Measurements from ENCODE around the gene RSRC1. TPM values are rescaled to one million over a fixed set of nuclear protein-coding genes. Genes with fewer than 3 reads are reported as not detected.

The RSRC1 gene
- total RNA-seq, 1 experiment from 2014 or later: 60.3 TPM

DNA sequence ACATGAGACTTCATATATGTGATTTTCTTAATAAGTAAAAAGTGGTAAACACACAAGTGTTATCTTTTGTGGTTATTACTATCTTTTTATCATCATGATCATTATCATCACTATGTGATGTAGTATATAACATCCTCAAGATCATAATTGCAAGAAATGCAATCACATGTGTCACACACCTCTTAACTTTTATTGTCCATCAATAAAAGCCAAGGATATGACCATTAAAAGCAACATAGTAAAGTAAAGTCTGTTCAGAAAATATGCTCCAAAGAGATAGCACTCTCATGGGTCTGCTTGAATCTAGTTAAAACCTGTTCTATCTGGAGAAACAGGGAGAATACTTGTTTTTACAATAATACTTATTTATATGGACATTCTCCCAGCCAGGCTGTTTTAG lies 308.1 kb downstream of the RSRC1 start:
- H3K4me2 ChIP-seq: no peak overlapping the region
- TF ChIP-seq EZH2 (IDR thresholded peaks at IDR 0.05; ENCODE audit: low read depth): no peak
- TF ChIP-seq, protein P1, sequence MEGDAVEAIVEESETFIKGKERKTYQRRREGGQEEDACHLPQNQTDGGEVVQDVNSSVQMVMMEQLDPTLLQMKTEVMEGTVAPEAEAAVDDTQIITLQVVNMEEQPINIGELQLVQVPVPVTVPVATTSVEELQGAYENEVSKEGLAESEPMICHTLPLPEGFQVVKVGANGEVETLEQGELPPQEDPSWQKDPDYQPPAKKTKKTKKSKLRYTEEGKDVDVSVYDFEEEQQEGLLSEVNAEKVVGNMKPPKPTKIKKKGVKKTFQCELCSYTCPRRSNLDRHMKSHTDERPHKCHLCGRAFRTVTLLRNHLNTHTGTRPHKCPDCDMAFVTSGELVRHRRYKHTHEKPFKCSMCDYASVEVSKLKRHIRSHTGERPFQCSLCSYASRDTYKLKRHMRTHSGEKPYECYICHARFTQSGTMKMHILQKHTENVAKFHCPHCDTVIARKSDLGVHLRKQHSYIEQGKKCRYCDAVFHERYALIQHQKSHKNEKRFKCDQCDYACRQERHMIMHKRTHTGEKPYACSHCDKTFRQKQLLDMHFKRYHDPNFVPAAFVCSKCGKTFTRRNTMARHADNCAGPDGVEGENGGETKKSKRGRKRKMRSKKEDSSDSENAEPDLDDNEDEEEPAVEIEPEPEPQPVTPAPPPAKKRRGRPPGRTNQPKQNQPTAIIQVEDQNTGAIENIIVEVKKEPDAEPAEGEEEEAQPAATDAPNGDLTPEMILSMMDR (conservative IDR thresholded peaks at IDR 0.05): no peak
- no peaks in the 10 kb centered on the region for H3K79me2 ChIP-seq (ENCODE audit: low read depth)
- H3K9me3 ChIP-seq (ENCODE audit: insufficient read depth, low read depth): no peaks in the 10 kb centered on the region
- no peaks in the 10 kb centered on the region for H3F3A ChIP-seq (ENCODE audit: insufficient read depth, low read depth)
- H2AFZ ChIP-seq: no peak overlapping the region
- POLR2A ChIA-PET (ENCODE audit: unreplicated experiment): no interaction called here
- H3K27ac ChIP-seq: no peak overlapping the region
- H3K36me3 ChIP-seq (ENCODE audit: low read depth): no peaks in the 10 kb centered on the region
- H3K9me2 ChIP-seq (ENCODE audit: insufficient read depth): no peaks in the 10 kb centered on the region
- no TSS peak for BruUV-seq (replicated peaks)
- CTCF ChIA-PET: no interaction called here
- no peak overlapping the region for H3K4me3 ChIP-seq
- no peaks in the 10 kb centered on the region for H3K4me1 ChIP-seq (replicated peaks; ENCODE audit: insufficient read depth)
- no peaks in the 10 kb centered on the region for H3K27me3 ChIP-seq (ENCODE audit: insufficient read depth, low read depth)
- DNase-seq: no peak
- H4K20me1 ChIP-seq (ENCODE audit: insufficient read depth): no peaks in the 10 kb centered on the region
- intact Hi-C loops (cut with micrococcal nuclease; ENCODE audit: unreplicated experiment): no loop called here

DNA sequence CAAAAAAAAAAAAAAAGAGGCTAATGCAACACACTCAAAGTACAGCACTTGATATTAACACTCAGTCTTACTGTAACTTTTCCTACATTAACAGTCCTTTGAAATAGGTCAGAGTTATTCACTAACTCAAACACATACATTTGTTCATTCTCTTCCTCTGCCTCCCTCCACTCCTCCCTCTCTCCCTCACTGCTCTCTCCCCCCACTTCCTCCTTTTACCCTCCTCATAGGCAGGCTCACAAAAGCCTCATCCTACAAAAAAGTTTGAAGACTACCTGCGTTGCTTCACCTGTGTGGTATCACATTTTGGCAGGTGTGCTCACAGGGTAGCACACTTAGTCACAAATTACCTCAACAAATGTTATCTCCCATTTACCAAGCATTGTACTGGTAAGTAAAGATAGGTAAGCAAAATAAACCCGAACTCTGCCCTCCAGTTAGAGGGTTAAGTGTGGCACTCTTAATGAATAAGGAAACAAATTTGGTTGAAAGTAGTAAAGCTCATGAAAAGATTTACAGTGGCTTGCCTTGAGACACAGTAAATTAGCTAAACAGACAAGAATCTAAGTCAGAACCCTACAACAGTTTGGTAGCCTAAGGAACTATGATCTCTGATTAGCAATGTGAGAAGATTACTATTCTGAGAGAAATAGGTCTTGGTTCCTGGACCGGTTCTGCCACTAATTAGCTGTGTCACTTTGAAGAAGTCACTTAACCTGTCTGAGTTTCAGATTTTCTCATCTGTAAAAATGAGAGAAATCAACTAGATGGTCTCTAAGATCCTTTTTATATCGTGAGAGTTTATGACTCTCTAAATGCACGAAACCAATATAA lies 310.1 kb downstream of the RSRC1 start:
- Histone ChIP-seq H3K4me3 (no peak overlapping the region), H3K9me2 (ENCODE audit: insufficient read depth) (no peaks in the 10 kb centered on the region), H3K4me1 (replicated peaks; ENCODE audit: insufficient read depth) (no peaks in the 10 kb centered on the region), H3K36me3 (ENCODE audit: low read depth) (no peaks in the 10 kb centered on the region), H3K4me2 (no peak overlapping the region), H3F3A (ENCODE audit: insufficient read depth, low read depth) (no peaks in the 10 kb centered on the region), H3K27me3 (ENCODE audit: insufficient read depth, low read depth) (no peaks in the 10 kb centered on the region), H2AFZ (no peak overlapping the region), H3K27ac (no peak overlapping the region), H4K20me1 (ENCODE audit: insufficient read depth) (no peaks in the 10 kb centered on the region), H3K79me2 (ENCODE audit: low read depth) (no peaks in the 10 kb centered on the region), H3K9me3 (ENCODE audit: insufficient read depth, low read depth) (no peaks in the 10 kb centered on the region)
- TF ChIP-seq, protein P1 (conservative IDR thresholded peaks at IDR 0.05): no peak
- no peak for TF ChIP-seq EZH2 (IDR thresholded peaks at IDR 0.05; ENCODE audit: low read depth)
- CTCF ChIA-PET: no interaction called here
- BruUV-seq (replicated peaks): no TSS peak
- intact Hi-C loops (cut with micrococcal nuclease; ENCODE audit: unreplicated experiment): no loop called here
- POLR2A ChIA-PET (ENCODE audit: unreplicated experiment): no interaction called here
- no peak for DNase-seq

DNA sequence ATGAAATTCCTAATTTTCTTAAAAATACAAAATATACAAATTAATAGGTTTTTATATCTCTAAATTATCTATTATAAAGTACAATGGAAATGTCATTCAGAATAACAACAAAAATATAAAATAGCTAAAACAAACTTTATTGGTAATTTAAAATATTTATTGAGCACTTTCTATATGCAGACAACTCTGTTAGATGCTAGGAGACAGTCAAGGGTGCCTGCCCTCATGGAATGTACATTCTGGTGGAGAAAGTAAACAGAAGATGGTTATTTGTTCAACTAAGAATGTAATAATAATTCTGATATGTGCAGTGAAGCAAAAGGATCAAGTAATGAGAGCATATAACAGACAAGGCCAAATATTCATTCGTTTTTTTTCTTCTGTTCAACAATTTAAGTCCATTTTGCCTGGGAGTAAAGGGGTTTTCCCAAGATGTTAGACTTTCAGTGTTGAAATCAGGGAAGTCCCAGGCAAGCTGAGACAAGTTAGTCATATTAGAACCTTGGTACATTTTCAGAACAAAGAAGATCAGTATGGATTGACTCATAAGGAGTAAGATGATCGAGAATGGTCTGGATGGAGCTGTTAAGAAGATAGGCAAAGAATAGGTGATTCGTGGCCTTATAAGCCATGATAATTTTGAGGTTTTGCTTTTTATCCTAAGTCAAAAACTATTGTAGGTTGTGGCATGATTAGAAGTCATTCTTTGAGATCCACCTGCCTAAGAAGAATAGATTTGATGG lies 310.9 kb downstream of the RSRC1 start:
- BruUV-seq (replicated peaks): no TSS peak
- no peak overlapping the region for H3K27ac ChIP-seq
- DNase-seq: no peak
- no peaks in the 10 kb centered on the region for H3K4me1 ChIP-seq (replicated peaks; ENCODE audit: insufficient read depth)
- no peaks in the 10 kb centered on the region for H3K9me2 ChIP-seq (ENCODE audit: insufficient read depth)
- no peaks in the 10 kb centered on the region for H3K9me3 ChIP-seq (ENCODE audit: insufficient read depth, low read depth)
- no peaks in the 10 kb centered on the region for H3F3A ChIP-seq (ENCODE audit: insufficient read depth, low read depth)
- no peaks in the 10 kb centered on the region for H4K20me1 ChIP-seq (ENCODE audit: insufficient read depth)
- intact Hi-C loops (cut with micrococcal nuclease; ENCODE audit: unreplicated experiment): no loop called here
- H3K4me3 ChIP-seq: no peak overlapping the region
- ChIA-PET CTCF (interaction anchor here (0.6 kb wide), 1 partner anchor 636 kb away, joined by 3 read pairs; no protein-coding TSS in a partner anchor), POLR2A (ENCODE audit: unreplicated experiment) (no interaction called here)
- H3K27me3 ChIP-seq (ENCODE audit: insufficient read depth, low read depth): no peaks in the 10 kb centered on the region
- no peaks in the 10 kb centered on the region for H3K79me2 ChIP-seq (ENCODE audit: low read depth)
- H2AFZ ChIP-seq: no peak overlapping the region
- TF ChIP-seq, protein P1 (conservative IDR thresholded peaks at IDR 0.05): no peak
- TF ChIP-seq EZH2 (IDR thresholded peaks at IDR 0.05; ENCODE audit: low read depth): no peak
- H3K36me3 ChIP-seq (ENCODE audit: low read depth): no peaks in the 10 kb centered on the region
- H3K4me2 ChIP-seq: no peak overlapping the region

All from PC-9 (cell line).